GM12878 (cell line): ENCODE data around the gene SLC35E4. TPM values are rescaled to one million over a fixed set of nuclear protein-coding genes. Genes with fewer than 3 reads are reported as not detected.

ENCODE experiments used
- ATAC-seq: fragments of 200-7000 bp; cut with Tn5 transposase; 3 replicates; pipeline ENCODE4 v1.9.1; 2020; ENCODE audit warnings: mild to moderate bottlenecking, moderate library complexity
- BruUV-seq: library from RNA; stranded (reverse); fragments of 400-500 nt; replicated peaks from 2 replicates; lab custom pipeline; 2021; lab: Mats Ljungman, UMichigan
- CTCF ChIA-PET: fragments of 300-600 bp; sonication (Branson Sonifier 250); formaldehyde crosslinking; extraction: SDS; loops from one replicate; lab custom pipeline; 2021; ENCODE audit warnings: inconsistent platforms; lab: Yijun Ruan, JAX
- POLR2A ChIA-PET: fragments of 350-600 bp; formaldehyde crosslinking; extraction: SDS; loops from one replicate; lab custom pipeline; 2021; ENCODE audit warnings: inconsistent platforms; lab: Charles Lee
- RAD21 ChIA-PET: fragments of 300-600 bp; sonication (Branson Sonifier 250); formaldehyde crosslinking; loops from one replicate; lab custom pipeline; 2023; ENCODE audit warnings: antibody characterized with exemption; ENCODE audit not compliant: unreplicated experiment; lab: Charles Lee
- SMC1A ChIA-PET: fragments of 300-600 bp; sonication (Branson Sonifier 250); formaldehyde crosslinking; loops from one replicate; lab custom pipeline; 2023; ENCODE audit not compliant: unreplicated experiment, uncharacterized antibody; lab: Charles Lee
- DNase-seq: peaks from one replicate; pipeline ENCODE4 v3.0.0-alpha.2; 2011; ENCODE audit warnings: low read depth, low spot score
- FAIRE-seq: peaks from 3 replicates; lab custom pipeline; 2011; peaks lifted over from hg19 to GRCh38; lab: Jason Lieb, UNC
- H2AFZ ChIP-seq: 2 replicates; pipeline ENCODE4 v1.6.0; 2011; ENCODE audit warnings: low read depth, low read length, control low read depth; ENCODE audit not compliant: control insufficient read depth
- H3K27ac ChIP-seq: 2 replicates; pipeline ENCODE4 v1.5.1; 2011; ENCODE audit warnings: control low read depth; ENCODE audit not compliant: control insufficient read depth, insufficient read depth
- H3K27me3 ChIP-seq, 2 experiments: replicated peaks in 1 of 2; 2 replicates each; pipeline versions ENCODE4 v1.6.0 to v1.6.1; 2011; ENCODE audit warnings: low read length in 1 of 2; ENCODE audit not compliant: control insufficient read depth in 2 of 2, insufficient read depth in 2 of 2
- H3K36me3 ChIP-seq, 2 experiments: 2 replicates each; pipeline ENCODE4 v1.5.1; 2011; ENCODE audit warnings: low read length in 1 of 2; ENCODE audit not compliant: control insufficient read depth in 2 of 2, insufficient read depth in 2 of 2
- H3K4me1 ChIP-seq: 2 replicates; pipeline ENCODE4 v1.6.1; 2011; ENCODE audit warnings: mild to moderate bottlenecking, low read length, moderate library complexity, mixed read lengths; ENCODE audit not compliant: control insufficient read depth, insufficient read depth
- H3K4me2 ChIP-seq: 2 replicates; pipeline ENCODE4 v1.6.0; 2011; ENCODE audit warnings: control low read depth; ENCODE audit not compliant: control insufficient read depth, insufficient read depth
- H3K4me3 ChIP-seq: fragments of 200-600 bp; sonication (generic); 2 replicates; pipeline ENCODE4 v1.5.1; 2016
- H3K79me2 ChIP-seq: 2 replicates; pipeline ENCODE4 v1.6.0; 2011; ENCODE audit warnings: low read length; ENCODE audit not compliant: control insufficient read depth, insufficient read depth
- H3K9ac ChIP-seq: 2 replicates; pipeline ENCODE4 v1.8.0; 2011; ENCODE audit warnings: low read length, control low read depth, mixed read lengths; ENCODE audit not compliant: control insufficient read depth, insufficient read depth
- H3K9me3 ChIP-seq: replicated peaks from 3 replicates; pipeline ENCODE4 v1.5.1; 2011; ENCODE audit warnings: mild to moderate bottlenecking, low read length; ENCODE audit not compliant: control insufficient read depth, insufficient read depth
- H4K20me1 ChIP-seq: 2 replicates; pipeline ENCODE4 v1.6.0; 2011; ENCODE audit not compliant: control insufficient read depth, insufficient read depth
- BCL11A ChIP-seq: IDR thresholded peaks from 2 replicates; pipeline ENCODE4 v1.6.1; 2011; ENCODE audit warnings: low read depth, low read length
- BCLAF1 ChIP-seq: fragments of 450-650 bp; IDR thresholded peaks from 2 replicates; pipeline ENCODE4 v1.6.1; 2017; ENCODE audit warnings: antibody characterized with exemption, mild to moderate bottlenecking, moderate library complexity
- CREB1 ChIP-seq: IDR thresholded peaks from 2 replicates; pipeline ENCODE4 v1.6.1; 2012; ENCODE audit warnings: low read depth, mild to moderate bottlenecking, inconsistent platforms
- FOXM1 ChIP-seq: IDR thresholded peaks from 2 replicates; pipeline ENCODE4 v1.6.1; 2012; ENCODE audit warnings: low read depth, mild to moderate bottlenecking, inconsistent platforms, low read length, moderate library complexity
- GABPA ChIP-seq: IDR thresholded peaks from 2 replicates; pipeline ENCODE4 v1.6.1; 2014; ENCODE audit warnings: antibody characterized with exemption, low read depth, mild to moderate bottlenecking, inconsistent platforms
- KDM1A ChIP-seq: fragments of 200-600 bp; sonication (generic); IDR thresholded peaks from 2 replicates; pipeline ENCODE4 v1.6.1; 2016; ENCODE audit warnings: borderline replicate concordance
- NFIC ChIP-seq: IDR thresholded peaks from 2 replicates; pipeline ENCODE4 v1.6.1; 2012; ENCODE audit warnings: low read depth, mild to moderate bottlenecking, inconsistent platforms, low read length, moderate library complexity
- RFX5 ChIP-seq: IDR thresholded peaks from 2 replicates; pipeline ENCODE4 v1.6.1; 2011; ENCODE audit warnings: low read depth, low read length, improper control_type of control experiment
- SIN3A ChIP-seq: IDR thresholded peaks from 2 replicates; pipeline ENCODE4 v1.6.1; 2012; ENCODE audit warnings: low read depth, low read length, improper control_type of control experiment
- SMC3 ChIP-seq: IDR thresholded peaks from 2 replicates; pipeline ENCODE4 v1.6.1; 2011; ENCODE audit warnings: low read length, improper control_type of control experiment, borderline replicate concordance
- SREBF2 ChIP-seq: IDR thresholded peaks from 2 replicates; pipeline ENCODE4 v1.6.1; 2012; ENCODE audit warnings: mild to moderate bottlenecking, low read length
- STAT1 ChIP-seq: fragments of 450-650 bp; conservative IDR thresholded peaks from 2 replicates; pipeline ENCODE4 v1.6.1; 2014; ENCODE audit warnings: antibody characterized with exemption, mild to moderate bottlenecking
- SUZ12 ChIP-seq: fragments of 200-600 bp; sonication (generic); IDR thresholded peaks from one replicate; pipeline ENCODE4 v1.6.1; 2018; ENCODE audit warnings: antibody characterized with exemption, mild to moderate bottlenecking; ENCODE audit not compliant: unreplicated experiment
- ZBTB11 ChIP-seq: fragments of 450-650 bp; formaldehyde crosslinking; IDR thresholded peaks from 2 replicates; pipeline ENCODE4 v1.5.0; 2022; ENCODE audit warnings: mild to moderate bottlenecking, missing genetic modification characterization
- WGBS: methylation state at CpG from one replicate; pipeline ENCODE4 v1.1.6; 2016; ENCODE audit warnings: low lambda C conversion rate; ENCODE audit not compliant: insufficient replicate concordance, insufficient coverage; ENCODE audit errors: missing lambda C conversion rate; 5-methylcytosine and 5-hydroxymethylcytosine counted together
- in situ Hi-C: fragments of 300-500 bp; cut with MboI; formaldehyde crosslinking; loops from 9 replicates; pipeline ENCODE4 v1.14.3; 2018; ENCODE audit warnings: mixed read lengths
- intact Hi-C: fragments of 100-400 bp; cut with micrococcal nuclease; formaldehyde crosslinking; loops from one replicate; pipeline ENCODE4 v1.14.2; 2022; ENCODE audit not compliant: unreplicated experiment
- polyA plus RNA-seq, 11 experiments: library from polyadenylated mRNA; depleted of rRNA in 4 of 11; unstranded in 6 of 11; stranded (reverse) in 5 of 11; fragments of >200 nt; fragmentation: Nextera tagmentation in 4 of 11; fragmentation: Illumina TruSeq in 1 of 11; extraction: Ambion mirVana in 4 of 11; extraction: Trizol in 1 of 11; gene quantifications; 1 replicate in 1 of 11; 2 replicates in 10 of 11; pipeline versions ENCODE4 v1.2.1 to v1.2.3, GENCODE V29; 2011 to 2016; ENCODE audit warnings: inconsistent platforms in 2 of 11, missing spikeins in 2 of 11, low read depth in 1 of 11
- total RNA-seq, 4 experiments: library from RNA; depleted of rRNA in 3 of 4; stranded (reverse); fragments of >200 nt in 3 of 4; fragmentation: Illumina TruSeq in 1 of 4; extraction: Trizol in 1 of 4; gene quantifications; 2 replicates each; pipeline versions ENCODE4 v1.2.1 to v1.2.3, GENCODE V29; 2013 to 2021
- TF ChIP-seq, protein P1 (sequence below): IDR thresholded peaks from 2 replicates; pipeline ENCODE4 v1.6.1; 2011; ENCODE audit warnings: mild to moderate bottlenecking, low read depth, low read length, moderate library complexity; ENCODE audit not compliant: insufficient replicate concordance
- TF ChIP-seq, protein P2 (sequence below): fragments of 450-650 bp; IDR thresholded peaks from 2 replicates; pipeline ENCODE4 v1.6.1; 2017; ENCODE audit warnings: mild to moderate bottlenecking, low read depth, inconsistent platforms; ENCODE audit not compliant: poor library complexity, severe bottlenecking

SLC35E4 gene
- total and polyA plus RNA-seq, 10 of the 15 experiments (the other 5 are each of a cell fraction or from before 2014, with no cell fraction given): 0.16 to 5.3 (median 2.9) TPM; not detected in 1

DNA sequence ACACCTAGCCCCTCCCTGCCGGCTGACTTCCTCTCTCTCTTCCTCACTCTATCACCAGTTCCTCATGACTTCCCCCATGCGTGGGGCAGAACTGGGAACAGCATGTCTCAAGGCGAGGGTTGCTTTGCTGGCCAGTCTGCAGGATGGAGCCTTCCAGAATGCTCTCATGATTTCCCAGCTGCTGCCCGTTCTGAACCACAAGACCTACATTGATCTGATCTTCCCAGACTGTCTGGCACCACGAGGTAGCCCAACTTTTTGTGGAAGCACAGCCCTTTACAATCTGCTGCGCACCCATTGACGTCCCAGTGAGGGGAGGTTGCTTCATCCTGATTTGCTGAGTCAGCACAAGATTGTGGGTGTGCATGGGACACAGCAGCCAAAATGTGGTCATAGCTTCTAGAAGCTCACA is 20.0 kb upstream of the SLC35E4 start:
- no peak for FAIRE-seq
- no peak for DNase-seq
- H3K9me3 ChIP-seq: no peaks in the 10 kb centered on the region
- no peak overlapping the region for H3K9ac ChIP-seq
- no peaks in the 10 kb centered on the region for H3K27me3 ChIP-seq
- WGBS: 64% methylated on average over 6 of the region's 7 CpGs
- H3K36me3 ChIP-seq: no peaks in the 10 kb centered on the region
- no peaks in the 10 kb centered on the region for H4K20me1 ChIP-seq
- ChIA-PET RAD21 (no interaction called here), CTCF (interaction anchor here (1.1 to 1.9 kb wide), 2 partner anchors 9 to 19 kb away, joined by 4 read pairs; no protein-coding TSS in a partner anchor), SMC1A (interaction anchor here (0.7 kb wide), 1 partner anchor 21 kb away, joined by 4 read pairs; no protein-coding TSS in a partner anchor), POLR2A (no interaction called here)
- no peak overlapping the region for H3K4me2 ChIP-seq
- in situ Hi-C loops (no loop called here), intact Hi-C loops (no loop called here)
- no peak overlapping the region for H2AFZ ChIP-seq
- peaks cover 1% of the 10 kb centered on the region; the same call in 1 of the 2 replicates for H3K4me1 ChIP-seq
- H3K79me2 ChIP-seq: no peaks in the 10 kb centered on the region
- no peak overlapping the region for H3K27ac ChIP-seq
- no TSS peak for BruUV-seq
- no peak for ATAC-seq
- H3K4me3 ChIP-seq: no peak overlapping the region
- TF ChIP-seq BCL11A (no peak), SREBF2 (no peak), FOXM1 (no peak), GABPA (no peak), BCLAF1 (no peak), SIN3A (no peak), SMC3 (no peak), CREB1 (no peak), SUZ12 (no peak), RFX5 (no peak), STAT1 (no peak), NFIC (no peak), KDM1A (no peak), ZBTB11 (CRISPR knock-in tag) (no peak)
- TF ChIP-seq, protein P1, sequence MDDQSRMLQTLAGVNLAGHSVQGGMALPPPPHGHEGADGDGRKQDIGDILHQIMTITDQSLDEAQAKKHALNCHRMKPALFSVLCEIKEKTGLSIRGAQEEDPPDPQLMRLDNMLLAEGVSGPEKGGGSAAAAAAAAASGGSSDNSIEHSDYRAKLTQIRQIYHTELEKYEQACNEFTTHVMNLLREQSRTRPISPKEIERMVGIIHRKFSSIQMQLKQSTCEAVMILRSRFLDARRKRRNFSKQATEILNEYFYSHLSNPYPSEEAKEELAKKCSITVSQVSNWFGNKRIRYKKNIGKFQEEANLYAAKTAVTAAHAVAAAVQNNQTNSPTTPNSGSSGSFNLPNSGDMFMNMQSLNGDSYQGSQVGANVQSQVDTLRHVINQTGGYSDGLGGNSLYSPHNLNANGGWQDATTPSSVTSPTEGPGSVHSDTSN: no peak
- TF ChIP-seq, protein P2, sequence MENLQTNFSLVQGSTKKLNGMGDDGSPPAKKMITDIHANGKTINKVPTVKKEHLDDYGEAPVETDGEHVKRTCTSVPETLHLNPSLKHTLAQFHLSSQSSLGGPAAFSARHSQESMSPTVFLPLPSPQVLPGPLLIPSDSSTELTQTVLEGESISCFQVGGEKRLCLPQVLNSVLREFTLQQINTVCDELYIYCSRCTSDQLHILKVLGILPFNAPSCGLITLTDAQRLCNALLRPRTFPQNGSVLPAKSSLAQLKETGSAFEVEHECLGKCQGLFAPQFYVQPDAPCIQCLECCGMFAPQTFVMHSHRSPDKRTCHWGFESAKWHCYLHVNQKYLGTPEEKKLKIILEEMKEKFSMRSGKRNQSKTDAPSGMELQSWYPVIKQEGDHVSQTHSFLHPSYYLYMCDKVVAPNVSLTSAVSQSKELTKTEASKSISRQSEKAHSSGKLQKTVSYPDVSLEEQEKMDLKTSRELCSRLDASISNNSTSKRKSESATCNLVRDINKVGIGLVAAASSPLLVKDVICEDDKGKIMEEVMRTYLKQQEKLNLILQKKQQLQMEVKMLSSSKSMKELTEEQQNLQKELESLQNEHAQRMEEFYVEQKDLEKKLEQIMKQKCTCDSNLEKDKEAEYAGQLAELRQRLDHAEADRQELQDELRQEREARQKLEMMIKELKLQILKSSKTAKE: no peak
